HepG2 (cell line): Measurements from ENCODE around the gene KAT14. TPM values are rescaled to one million over a fixed set of nuclear protein-coding genes. Genes with fewer than 3 reads are reported as not detected.

Experiments used
- ATAC-seq: fragments of 200-7000 bp; cut with Tn5 transposase; 3 replicates; pipeline ENCODE4 v1.9.1; 2020; ENCODE audit warnings: mild to moderate bottlenecking, moderate library complexity
- BruUV-seq: library from RNA; stranded (reverse); fragments of 400-500 nt; replicated peaks from 2 replicates; lab custom pipeline; 2021; lab: Mats Ljungman, UMichigan
- CTCF ChIA-PET: fragments of 300-600 bp; formaldehyde crosslinking; extraction: SDS; loops from one replicate; lab custom pipeline; 2021; ENCODE audit warnings: low total read pairs, inconsistent platforms, low intra/inter-chr PET ratio; lab: Yijun Ruan, JAX
- POLR2A ChIA-PET: fragments of 350-600 bp; sonication (Branson Sonifier 250); formaldehyde crosslinking; loops from one replicate; lab custom pipeline; 2020; ENCODE audit warnings: antibody characterized with exemption, inconsistent platforms; lab: Yijun Ruan, JAX
- DNase-seq: peaks from one replicate; pipeline ENCODE4 v3.0.0-alpha.2; 2015; ENCODE audit warnings: low spot score
- FAIRE-seq: peaks from 3 replicates; lab custom pipeline; 2011; peaks lifted over from hg19 to GRCh38; lab: Jason Lieb, UNC
- H2AFZ ChIP-seq: one replicate; pipeline ENCODE4 v1.6.1; 2011; ENCODE audit warnings: low read length, inconsistent platforms
- H3K27ac ChIP-seq: fragments of 300-600 bp; 3 replicates; pipeline ENCODE4 v1.8.0; 2011; ENCODE audit warnings: mixed run types, mild to moderate bottlenecking, mixed read lengths, low read length, inconsistent platforms; ENCODE audit not compliant: insufficient read depth; ENCODE audit errors: extremely low read length
- H3K27me3 ChIP-seq, 2 experiments: fragments of 200-600 bp in 1 of 2; 2 replicates in 1 of 2; 3 replicates in 1 of 2; pipeline versions ENCODE4 v1.6.0 to v1.8.0; 2011; ENCODE audit warnings: low read length in 2 of 2, mild to moderate bottlenecking in 2 of 2, moderate library complexity in 2 of 2, inconsistent platforms in 1 of 2; ENCODE audit not compliant: insufficient read depth in 2 of 2, control insufficient read depth in 1 of 2
- H3K36me3 ChIP-seq, 2 experiments: fragments of 200-600 bp in 1 of 2; replicated peaks in 1 of 2; 2 replicates in 1 of 2; 3 replicates in 1 of 2; pipeline versions ENCODE4 v1.5.1 to v1.8.0; 2011; ENCODE audit warnings: low read length in 2 of 2, inconsistent platforms in 1 of 2; ENCODE audit not compliant: insufficient read depth in 2 of 2, control insufficient read depth in 1 of 2
- H3K4me1 ChIP-seq: 2 replicates; pipeline ENCODE4 v1.5.1; 2012; ENCODE audit warnings: low read length, inconsistent platforms; ENCODE audit not compliant: insufficient read depth
- H3K4me2 ChIP-seq: 2 replicates; pipeline ENCODE4 v1.6.0; 2011; ENCODE audit warnings: low read depth, low read length, inconsistent platforms
- H3K4me3 ChIP-seq, 3 experiments: fragments of 200-600 bp in 1 of 3; sonication (generic), shearing (Covaris generic) in 1 of 3; replicated peaks in 1 of 3; 2 replicates each; pipeline ENCODE4 v1.5.1; 2011 to 2016; ENCODE audit warnings: low read length in 3 of 3, inconsistent platforms in 2 of 3, low read depth in 2 of 3, mild to moderate bottlenecking in 2 of 3, control low read depth in 1 of 3, mixed read lengths in 1 of 3; ENCODE audit not compliant: insufficient read depth in 1 of 3
- H3K79me2 ChIP-seq: one replicate; pipeline ENCODE4 v1.6.1; 2011; ENCODE audit warnings: low read length, inconsistent platforms; ENCODE audit not compliant: insufficient read depth
- H3K9ac ChIP-seq: 2 replicates; pipeline ENCODE4 v1.6.0; 2011; ENCODE audit warnings: mild to moderate bottlenecking, low read depth, low read length, inconsistent platforms; ENCODE audit not compliant: insufficient read depth
- H3K9me3 ChIP-seq: 2 replicates; pipeline ENCODE4 v1.5.1; 2012; ENCODE audit warnings: mild to moderate bottlenecking, low read length
- H4K20me1 ChIP-seq: 2 replicates; pipeline ENCODE4 v1.6.0; 2011; ENCODE audit warnings: inconsistent platforms, mild to moderate bottlenecking, low read length, moderate library complexity; ENCODE audit not compliant: insufficient read depth
- WGBS: methylation state at CpG from one replicate; pipeline ENCODE4 v1.1.6; 2017; ENCODE audit warnings: low lambda C conversion rate; 5-methylcytosine and 5-hydroxymethylcytosine counted together
- in situ Hi-C: cut with HindIII; loops from 2 replicates; pipeline ENCODE4 v1.10.0; 2017; ENCODE audit warnings: low pct_unique_long_range_greater_than_20kb; ENCODE audit not compliant: extremely low pct_ligation_motif_present
- intact Hi-C: fragments of 100-400 bp; cut with micrococcal nuclease; formaldehyde crosslinking; loops from one replicate; pipeline ENCODE4 v1.10.0; 2022; ENCODE audit not compliant: unreplicated experiment
- polyA plus RNA-seq, 8 experiments: library from polyadenylated mRNA; depleted of rRNA in 3 of 8; stranded (reverse) in 7 of 8; unstranded in 1 of 8; fragments of >200 nt; fragmentation: Illumina TruSeq in 4 of 8; extraction: Trizol in 4 of 8; gene quantifications; 2 replicates each; pipeline versions ENCODE4 v1.2.1 to v1.2.3, GENCODE V29; 2011 to 2016; ENCODE audit warnings: low read depth in 4 of 8, missing spikeins in 1 of 8, mixed read lengths in 1 of 8; ENCODE audit not compliant: insufficient read depth in 1 of 8
- total RNA-seq, 5 experiments: library from RNA; depleted of rRNA; stranded (reverse); fragments of >200 nt; fragmentation: Illumina TruSeq; extraction: Trizol; gene quantifications; 2 replicates each; pipeline ENCODE4 v1.2.3, GENCODE V29; 2016; ENCODE audit warnings: low read depth in 1 of 5
- TF ChIP-seq, protein P1 (sequence below): sonication (generic); formaldehyde crosslinking; IDR thresholded peaks from 2 replicates; pipeline ENCODE4 v1.4.0; 2020; ENCODE audit warnings: mild to moderate bottlenecking, missing genetic modification reagents, borderline replicate concordance
- TF ChIP-seq, protein P2 (sequence below): sonication (generic); formaldehyde crosslinking; IDR thresholded peaks from 2 replicates; pipeline ENCODE4 v1.5.1; 2020; ENCODE audit warnings: mild to moderate bottlenecking, missing genetic modification reagents, moderate library complexity

The KAT14 gene
- total and polyA plus RNA-seq, 2 of the 13 experiments (the other 11 are each of a cell fraction or from before 2014, with no cell fraction given) = 5.1 to 15.1 TPM

DNA sequence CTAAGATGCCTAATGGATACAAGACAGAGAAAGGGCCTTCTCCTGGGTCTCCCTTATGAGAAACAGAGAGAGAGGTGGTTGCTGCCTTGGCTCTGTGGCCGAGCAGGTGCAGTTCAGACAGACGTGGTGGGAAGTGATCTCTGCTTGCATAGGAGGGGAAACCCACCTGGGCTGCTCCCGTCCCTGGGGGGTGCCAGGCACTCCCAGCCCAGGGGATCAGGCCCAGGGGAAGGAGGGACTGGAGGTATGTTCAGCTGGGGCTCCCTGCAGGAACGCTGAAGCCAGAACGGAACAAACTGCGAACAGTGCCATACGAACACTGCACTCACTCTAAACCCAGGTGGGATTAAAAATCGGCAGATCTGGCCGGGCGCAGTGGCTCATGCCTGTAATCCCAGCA is 44.3 kb upstream of the KAT14 start:
- DNase-seq (no peak), FAIRE-seq (no peak), ATAC-seq (peak; percentile 32)
- H3K4me3 ChIP-seq = no peak overlapping the region
- H3K79me2 ChIP-seq = no peaks in the 10 kb centered on the region
- no peaks in the 10 kb centered on the region for H3K36me3 ChIP-seq
- TF ChIP-seq, protein P1, sequence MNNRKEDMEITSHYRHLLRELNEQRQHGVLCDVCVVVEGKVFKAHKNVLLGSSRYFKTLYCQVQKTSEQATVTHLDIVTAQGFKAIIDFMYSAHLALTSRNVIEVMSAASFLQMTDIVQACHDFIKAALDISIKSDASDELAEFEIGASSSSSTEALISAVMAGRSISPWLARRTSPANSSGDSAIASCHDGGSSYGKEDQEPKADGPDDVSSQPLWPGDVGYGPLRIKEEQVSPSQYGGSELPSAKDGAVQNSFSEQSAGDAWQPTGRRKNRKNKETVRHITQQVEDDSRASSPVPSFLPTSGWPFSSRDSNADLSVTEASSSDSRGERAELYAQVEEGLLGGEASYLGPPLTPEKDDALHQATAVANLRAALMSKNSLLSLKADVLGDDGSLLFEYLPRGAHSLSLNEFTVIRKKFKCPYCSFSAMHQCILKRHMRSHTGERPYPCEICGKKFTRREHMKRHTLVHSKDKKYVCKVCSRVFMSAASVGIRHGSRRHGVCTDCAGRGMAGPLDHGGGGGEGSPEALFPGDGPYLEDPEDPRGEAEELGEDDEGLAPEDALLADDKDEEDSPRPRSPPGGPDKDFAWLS (CRISPR knock-in tag) = no peak
- TF ChIP-seq, protein P2, sequence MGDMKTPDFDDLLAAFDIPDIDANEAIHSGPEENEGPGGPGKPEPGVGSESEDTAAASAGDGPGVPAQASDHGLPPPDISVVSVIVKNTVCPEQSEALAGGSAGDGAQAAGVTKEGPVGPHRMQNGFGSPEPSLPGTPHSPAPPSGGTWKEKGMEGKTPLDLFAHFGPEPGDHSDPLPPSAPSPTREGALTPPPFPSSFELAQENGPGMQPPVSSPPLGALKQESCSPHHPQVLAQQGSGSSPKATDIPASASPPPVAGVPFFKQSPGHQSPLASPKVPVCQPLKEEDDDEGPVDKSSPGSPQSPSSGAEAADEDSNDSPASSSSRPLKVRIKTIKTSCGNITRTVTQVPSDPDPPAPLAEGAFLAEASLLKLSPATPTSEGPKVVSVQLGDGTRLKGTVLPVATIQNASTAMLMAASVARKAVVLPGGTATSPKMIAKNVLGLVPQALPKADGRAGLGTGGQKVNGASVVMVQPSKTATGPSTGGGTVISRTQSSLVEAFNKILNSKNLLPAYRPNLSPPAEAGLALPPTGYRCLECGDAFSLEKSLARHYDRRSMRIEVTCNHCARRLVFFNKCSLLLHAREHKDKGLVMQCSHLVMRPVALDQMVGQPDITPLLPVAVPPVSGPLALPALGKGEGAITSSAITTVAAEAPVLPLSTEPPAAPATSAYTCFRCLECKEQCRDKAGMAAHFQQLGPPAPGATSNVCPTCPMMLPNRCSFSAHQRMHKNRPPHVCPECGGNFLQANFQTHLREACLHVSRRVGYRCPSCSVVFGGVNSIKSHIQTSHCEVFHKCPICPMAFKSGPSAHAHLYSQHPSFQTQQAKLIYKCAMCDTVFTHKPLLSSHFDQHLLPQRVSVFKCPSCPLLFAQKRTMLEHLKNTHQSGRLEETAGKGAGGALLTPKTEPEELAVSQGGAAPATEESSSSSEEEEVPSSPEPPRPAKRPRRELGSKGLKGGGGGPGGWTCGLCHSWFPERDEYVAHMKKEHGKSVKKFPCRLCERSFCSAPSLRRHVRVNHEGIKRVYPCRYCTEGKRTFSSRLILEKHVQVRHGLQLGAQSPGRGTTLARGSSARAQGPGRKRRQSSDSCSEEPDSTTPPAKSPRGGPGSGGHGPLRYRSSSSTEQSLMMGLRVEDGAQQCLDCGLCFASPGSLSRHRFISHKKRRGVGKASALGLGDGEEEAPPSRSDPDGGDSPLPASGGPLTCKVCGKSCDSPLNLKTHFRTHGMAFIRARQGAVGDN (CRISPR knock-in tag) = peak; percentile 25; the same call in 1 of the 2 replicates
- no peak overlapping the region for H3K9ac ChIP-seq
- in situ Hi-C loops = no loop called here
- no peak overlapping the region for H2AFZ ChIP-seq
- no peaks in the 10 kb centered on the region for H4K20me1 ChIP-seq
- intact Hi-C loops = no loop called here
- no TSS peak for BruUV-seq
- ChIA-PET POLR2A (no interaction called here), CTCF (no interaction called here)
- H3K9me3 ChIP-seq = no peaks in the 10 kb centered on the region
- peaks cover 0 to 37% of the 10 kb centered on the region in 2 experiments; a peak in 3 of 5 replicates for H3K27me3 ChIP-seq
- WGBS = 42% methylated on average over 10 of the region's 10 CpGs
- no peak overlapping the region for H3K4me2 ChIP-seq
- no peak overlapping the region for H3K27ac ChIP-seq
- no peaks in the 10 kb centered on the region for H3K4me1 ChIP-seq
